ENCODE results near the gene HDLBP.
"Not testable (repeated sequence)": the region's sequence is repeated elsewhere in the genome, so short reads cannot be mapped to it uniquely, and the experiment has no call there.

Gene HDLBP

GRCh38 chr2:241304039-241304670 is 11.3 kb downstream of the HDLBP start:
- DNase-seq (ENCODE audit: low read depth in 2 of 2, low spot score in 1 of 2): no peak

DNA sequence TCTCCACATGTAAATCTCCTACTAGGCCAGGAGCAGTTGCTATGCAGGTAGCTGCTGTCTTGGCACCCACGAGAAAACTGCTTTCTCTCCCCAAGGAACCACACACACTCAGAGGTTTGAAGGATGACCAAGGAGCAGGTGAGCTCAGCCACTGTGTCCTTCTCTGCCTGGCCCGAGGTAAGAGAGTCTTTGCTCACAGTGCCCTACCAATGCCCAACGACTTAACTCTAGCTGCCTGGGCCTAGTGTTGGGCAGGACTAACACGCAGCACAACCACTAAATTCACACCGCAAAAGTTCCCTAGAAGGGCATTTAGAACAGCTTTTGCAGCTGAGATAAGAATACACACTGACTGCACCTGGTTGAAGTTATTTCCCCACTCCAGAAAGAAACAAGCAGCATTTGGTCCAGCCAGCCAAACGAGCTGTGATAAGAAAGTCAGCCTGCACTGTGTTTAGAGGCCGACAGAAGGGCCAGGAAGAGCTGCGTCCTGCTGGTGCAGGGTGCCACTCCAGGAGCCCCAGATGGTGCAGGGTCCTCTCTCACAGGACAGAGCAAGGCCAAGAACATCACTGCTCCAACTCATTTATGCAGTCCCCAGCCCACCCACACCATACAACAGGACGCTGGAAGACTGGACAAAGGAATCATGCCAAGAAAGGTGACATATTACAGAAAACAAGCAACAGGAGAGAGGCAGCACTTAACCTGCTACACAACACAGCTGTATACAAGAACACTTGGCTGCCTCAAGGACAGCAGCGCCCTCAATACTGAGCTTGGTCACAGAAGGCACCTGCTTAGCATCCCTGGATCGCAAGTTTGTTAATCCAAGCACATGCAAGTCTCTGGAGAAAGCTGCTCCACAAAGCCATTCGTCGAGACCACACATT is 12.5 kb downstream of the HDLBP start:
- no peak for DNase-seq (ENCODE audit: low read depth in 2 of 2, low spot score in 1 of 2)

DNA sequence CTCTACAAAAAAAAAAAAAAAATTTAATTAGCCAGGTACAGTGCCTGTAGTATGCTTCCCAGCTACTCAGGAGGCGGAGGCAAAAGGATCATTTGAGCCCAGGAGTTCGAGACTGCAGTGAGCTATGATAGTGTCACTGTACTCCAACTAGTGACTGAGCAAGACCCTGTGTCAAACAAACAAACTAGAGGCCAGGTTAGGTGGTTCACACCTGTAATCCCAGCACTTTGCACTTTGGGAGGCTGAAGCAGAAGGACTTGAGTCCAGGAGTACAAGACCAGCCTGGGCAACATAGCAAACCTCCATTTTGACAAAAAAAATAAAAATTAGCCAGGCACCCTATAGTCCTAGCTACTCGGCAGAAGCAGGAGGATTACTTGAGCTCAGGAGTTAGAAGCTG is 13.4 kb downstream of the HDLBP start:
- no peak for DNase-seq (ENCODE audit: low read depth in 2 of 2, low spot score in 1 of 2)

GRCh38 chr2:241300000-241300399 is 15.5 kb downstream of the HDLBP start:
- no peak for DNase-seq (ENCODE audit: low read depth in 2 of 2, low spot score in 1 of 2)

- no peak for DNase-seq (ENCODE audit: low read depth in 2 of 2, low spot score in 1 of 2)
These were observed 16.8 kb downstream of the HDLBP start for GRCh38 chr2:241298673-241299072.

GRCh38 chr2:241296767-241297166 is 18.7 kb downstream of the HDLBP start:
- no peak for DNase-seq (ENCODE audit: low read depth in 2 of 2, low spot score in 1 of 2)

GRCh38 chr2:241295326-241296095 is 20.0 kb downstream of the HDLBP start:
- DNase-seq (ENCODE audit: low read depth in 2 of 2, low spot score in 1 of 2): no peak

DNA sequence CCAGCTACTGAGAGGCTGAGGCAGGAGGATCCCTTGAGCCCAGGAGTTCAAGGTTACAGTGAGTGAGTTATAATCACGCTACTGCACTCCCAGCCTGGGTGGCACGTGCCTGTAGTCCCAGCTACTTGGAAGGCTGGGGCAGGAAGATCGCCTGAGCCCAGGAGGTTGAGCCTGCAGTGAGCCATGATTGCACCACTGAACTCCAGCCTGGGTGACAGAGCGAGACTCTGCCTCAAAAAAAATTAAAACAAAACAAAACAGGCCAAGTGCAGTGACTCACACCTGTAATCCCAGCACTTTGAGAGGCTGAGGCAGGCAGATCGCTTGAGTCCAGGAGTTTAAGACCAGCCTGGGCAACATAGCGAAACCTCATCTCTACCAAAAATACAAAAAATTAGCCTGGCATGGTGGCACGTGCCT is 22.1 kb downstream of the HDLBP start:
- DNase-seq (ENCODE audit: low read depth in 2 of 2, low spot score in 1 of 2): not testable (repeated sequence)

GRCh38 chr2:241291977-241292376 is 23.5 kb downstream of the HDLBP start:
- no peak for DNase-seq (ENCODE audit: low read depth in 2 of 2, low spot score in 1 of 2)

GRCh38 chr2:241291153-241291552 is 24.3 kb downstream of the HDLBP start:
- DNase-seq (ENCODE audit: low read depth in 2 of 2, low spot score in 1 of 2): no peak

GRCh38 chr2:241289597-241289996 is 25.9 kb downstream of the HDLBP start:
- DNase-seq (ENCODE audit: low read depth in 2 of 2, low spot score in 1 of 2): no peak

DNA sequence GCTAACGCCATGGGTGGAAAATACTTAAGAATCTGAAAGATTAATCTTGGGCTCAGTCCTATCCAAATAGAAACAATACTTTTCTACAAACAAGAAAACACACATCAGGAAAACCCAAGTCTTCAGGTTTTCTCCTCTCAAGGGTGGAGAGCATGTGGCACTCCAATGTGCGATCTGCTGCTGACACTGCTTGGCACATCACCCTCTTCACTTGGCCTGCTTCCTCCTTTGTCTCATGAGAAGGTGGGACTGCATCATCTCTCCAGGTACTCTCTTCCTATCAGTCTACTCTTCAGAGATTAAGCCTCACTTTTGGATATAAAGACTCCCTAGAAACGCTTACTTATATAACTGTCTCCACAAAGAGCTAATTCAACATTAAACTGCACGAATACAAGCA is 26.4 kb downstream of the HDLBP start:
- DNase-seq (ENCODE audit: low read depth in 2 of 2, low spot score in 1 of 2): no peak

DNA sequence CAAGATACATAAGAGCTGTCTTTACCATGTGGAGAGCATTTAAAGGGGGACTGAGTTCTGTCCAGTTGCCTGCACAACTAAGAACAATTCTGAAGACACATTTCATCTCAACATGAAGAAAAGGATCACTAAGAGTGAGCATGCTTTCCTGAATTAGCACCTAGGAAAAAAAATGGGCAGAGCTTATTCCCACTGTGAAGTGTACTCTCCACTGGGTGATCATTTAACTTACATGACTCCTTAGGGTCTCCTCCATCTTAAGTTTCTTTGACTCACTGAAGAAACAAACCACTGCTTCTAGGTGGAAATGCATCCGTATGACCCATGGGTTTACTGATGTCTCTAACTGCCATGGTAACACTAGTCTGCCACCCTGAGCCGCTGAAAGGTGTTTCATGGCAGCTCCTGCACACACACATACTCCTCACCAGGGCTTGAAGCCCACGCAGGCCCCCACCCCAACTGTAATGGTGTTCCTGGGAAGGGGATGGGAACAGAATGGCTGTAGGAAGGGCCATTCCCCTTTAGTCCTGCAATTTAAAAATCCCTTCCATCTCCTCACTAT is 27.1 kb downstream of the HDLBP start:
- no peak for DNase-seq (ENCODE audit: low read depth in 2 of 2, low spot score in 1 of 2)

- DNase-seq (ENCODE audit: low read depth in 2 of 2, low spot score in 1 of 2): no peak
These were observed 29.0 kb downstream of the HDLBP start for GRCh38 chr2:241286348-241287090.

DNA sequence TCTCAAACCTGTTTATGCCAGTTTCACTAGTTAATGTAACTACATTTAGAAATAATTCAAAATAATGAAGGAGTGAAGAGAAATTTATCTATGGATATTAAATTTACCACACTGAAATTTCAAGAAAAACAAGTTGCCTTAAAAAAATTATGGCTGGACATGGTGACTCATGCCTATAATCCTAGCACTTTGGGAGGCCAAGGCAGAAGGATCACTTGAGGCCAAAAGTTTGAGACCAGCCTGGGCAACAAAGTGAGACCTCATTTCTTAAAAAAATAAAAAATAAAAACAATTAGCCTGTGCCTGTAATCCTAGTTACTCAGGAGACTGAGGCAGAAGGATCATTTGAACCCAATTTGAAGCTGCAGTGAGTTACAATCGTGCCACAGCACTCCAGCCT is 29.9 kb downstream of the HDLBP start:
- DNase-seq (ENCODE audit: low read depth in 2 of 2, low spot score in 1 of 2): no peak

GRCh38 chr2:241282555-241282954 is 32.9 kb downstream of the HDLBP start:
- no peak for DNase-seq (ENCODE audit: low read depth in 2 of 2, low spot score in 1 of 2)

DNA sequence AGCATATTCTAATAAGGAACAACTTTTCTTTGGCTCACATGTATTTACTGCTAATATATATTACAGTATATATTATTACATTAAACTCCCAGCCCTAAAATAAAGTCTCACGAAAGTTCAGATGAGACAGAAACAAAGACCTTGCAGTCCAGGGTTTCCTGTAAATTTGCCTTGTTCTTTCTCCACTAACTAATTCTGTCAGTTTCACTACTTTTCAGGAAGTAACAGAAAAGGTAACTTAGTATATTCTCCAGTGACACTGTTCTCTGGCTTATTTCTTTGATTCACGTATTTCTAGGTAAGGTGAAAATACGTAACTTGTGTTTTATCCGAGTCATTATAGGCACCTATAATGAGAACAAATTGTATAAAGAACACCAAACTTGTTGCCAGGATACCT is 35.2 kb downstream of the HDLBP start:
- no peak for DNase-seq (ENCODE audit: low read depth in 2 of 2, low spot score in 1 of 2)

- DNase-seq (ENCODE audit: low read depth in 2 of 2, low spot score in 1 of 2): no peak
These were observed 35.6 kb downstream of the HDLBP start for GRCh38 chr2:241279828-241280227.

GRCh38 chr2:241279413-241279812 is 36.1 kb downstream of the HDLBP start:
- no peak for DNase-seq (ENCODE audit: low read depth in 2 of 2, low spot score in 1 of 2)

DNA sequence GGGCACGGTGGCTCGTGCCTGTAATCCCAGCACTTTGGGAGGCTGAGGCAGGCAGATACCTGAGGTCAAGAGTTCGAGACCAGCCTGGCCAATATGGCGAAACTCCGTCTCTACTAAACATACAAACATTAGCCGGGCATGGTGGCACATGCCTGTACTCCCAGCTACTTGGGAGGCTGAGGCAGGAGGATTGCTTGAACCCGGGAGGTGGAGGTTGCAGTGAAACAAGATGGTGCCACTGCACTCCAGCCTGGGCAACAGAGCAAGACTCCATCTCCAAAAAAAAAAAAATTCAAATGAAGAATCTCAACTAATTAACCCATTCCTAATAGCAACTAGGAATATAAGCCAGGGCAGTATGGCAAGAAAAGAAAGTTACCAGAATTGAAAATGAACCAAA is 37.2 kb downstream of the HDLBP start:
- not testable (repeated sequence) for DNase-seq (ENCODE audit: low read depth in 2 of 2, low spot score in 1 of 2)

DNA sequence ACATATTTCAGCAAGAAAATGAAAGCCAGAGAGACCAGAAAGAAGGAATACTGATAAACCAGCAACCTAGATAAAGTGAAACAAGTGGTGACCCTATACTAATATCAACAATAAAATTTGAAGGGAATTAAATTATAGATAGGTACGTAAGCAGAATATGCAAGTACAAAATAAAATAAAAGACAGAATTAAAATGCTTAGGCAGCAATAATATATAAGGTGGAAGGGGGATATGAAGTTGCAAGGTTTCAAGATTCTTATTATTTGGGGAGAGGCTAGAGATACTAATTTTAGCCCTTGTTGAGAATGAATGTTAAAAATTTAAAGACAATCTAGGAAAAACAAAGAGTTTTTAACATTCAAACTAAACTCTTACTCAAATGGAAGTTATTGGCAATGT is 39.6 kb downstream of the HDLBP start:
- no peak for DNase-seq (ENCODE audit: low read depth in 2 of 2, low spot score in 1 of 2)

Data from stimulated activated CD8-positive, alpha-beta memory T cell treated with anti-CD3 and anti-CD28 coated beads, Interleukin-4, amount 100 ng/mL, for 4 hours (primary cell).